IPS-15b (cell line): ENCODE results near the gene MBLAC1.

ENCODE experiments used
- H3K27me3 ChIP-seq: one replicate; pipeline ENCODE4 v1.6.1; 2013; ENCODE audit warnings: low read length; ENCODE audit not compliant: control insufficient read depth, insufficient read depth
- H3K36me3 ChIP-seq: one replicate; pipeline ENCODE4 v1.6.1; 2013; ENCODE audit warnings: low read length; ENCODE audit not compliant: control insufficient read depth, insufficient read depth
- H3K4me1 ChIP-seq: one replicate; pipeline ENCODE4 v1.6.1; 2013; ENCODE audit warnings: mild to moderate bottlenecking, low read length; ENCODE audit not compliant: control insufficient read depth, insufficient read depth
- H3K4me3 ChIP-seq: one replicate; pipeline ENCODE4 v1.5.1; 2013; ENCODE audit warnings: low read depth, low read length
- H3K9ac ChIP-seq: one replicate; pipeline ENCODE4 v1.6.1; 2013; ENCODE audit warnings: low read depth, mild to moderate bottlenecking, low read length
- H3K9me3 ChIP-seq: one replicate; pipeline ENCODE4 v1.6.1; 2013; ENCODE audit warnings: mild to moderate bottlenecking, low read length; ENCODE audit not compliant: control insufficient read depth, insufficient read depth

Gene MBLAC1

GRCh38 chr7:100101016-100101862 lies 25.5 kb upstream of the MBLAC1 start, which contains the start of the genes AP4M1 and MCM7:
Gene AP4M1 (plus strand): TSS chr7:100101643. CDS start chr7:100101715, 72 bp downstream.
Gene MCM7 (minus strand): TSS chr7:100101397. CDS start chr7:100101294, 103 bp downstream.
- H3K4me3 ChIP-seq, result peak within 1 kb of the TSS; percentile 94
- H3K4me1 ChIP-seq, result no peaks in the 10 kb centered on the region
- H3K9ac ChIP-seq, result peak within 1 kb of the TSS; percentile 99
- H3K9me3 ChIP-seq, result no peaks in the 10 kb centered on the region
- peaks cover 50% of the 10 kb centered on the region for H3K36me3 ChIP-seq
- no peaks in the 10 kb centered on the region for H3K27me3 ChIP-seq

- no peaks in the 10 kb centered on the region for H3K4me1 ChIP-seq
- no peak overlapping the region for H3K9ac ChIP-seq
- no peaks in the 10 kb centered on the region for H3K27me3 ChIP-seq
Observed at GRCh38 chr7:100102950-100103840, 23.6 kb upstream of the MBLAC1 start.

GRCh38 chr7:100105534-100105933 lies 21.2 kb upstream of the MBLAC1 start:
- Histone ChIP-seq H3K36me3 (peaks cover 42% of the 10 kb centered on the region), H3K9me3 (no peaks in the 10 kb centered on the region), H3K4me1 (no peaks in the 10 kb centered on the region), H3K9ac (no peak overlapping the region), H3K4me3 (no peak overlapping the region), H3K27me3 (no peaks in the 10 kb centered on the region)

More at GRCh38 chr7:100102950-100103840, 23.6 kb upstream of the MBLAC1 start:
- peak overlapping the region; percentile 94 for H3K4me3 ChIP-seq
- peaks cover 51% of the 10 kb centered on the region for H3K36me3 ChIP-seq
- H3K9me3 ChIP-seq, result no peaks in the 10 kb centered on the region

- peaks cover 51% of the 10 kb centered on the region for H3K36me3 ChIP-seq
- H3K27me3 ChIP-seq, result no peaks in the 10 kb centered on the region
- H3K4me3 ChIP-seq, result no peak overlapping the region
- H3K9ac ChIP-seq, result no peak overlapping the region
- no peaks in the 10 kb centered on the region for H3K4me1 ChIP-seq
- no peaks in the 10 kb centered on the region for H3K9me3 ChIP-seq
Observed at GRCh38 chr7:100106633-100107032, 20.1 kb upstream of the MBLAC1 start.

GRCh38 chr7:100107125-100107737 lies 19.5 kb upstream of the MBLAC1 start:
- H3K36me3 ChIP-seq, result peaks cover 56% of the 10 kb centered on the region
- no peaks in the 10 kb centered on the region for H3K4me1 ChIP-seq
- no peak overlapping the region for H3K9ac ChIP-seq
- H3K9me3 ChIP-seq, result no peaks in the 10 kb centered on the region
- H3K27me3 ChIP-seq, result no peaks in the 10 kb centered on the region
- no peak overlapping the region for H3K4me3 ChIP-seq

- H3K4me1 ChIP-seq, result no peaks in the 10 kb centered on the region
- no peak overlapping the region for H3K9ac ChIP-seq
- H3K36me3 ChIP-seq, result peaks cover 62% of the 10 kb centered on the region
- no peaks in the 10 kb centered on the region for H3K9me3 ChIP-seq
- no peaks in the 10 kb centered on the region for H3K27me3 ChIP-seq
- H3K4me3 ChIP-seq, result no peak overlapping the region
Observed at GRCh38 chr7:100107890-100108289, 18.9 kb upstream of the MBLAC1 start.

GRCh38 chr7:100109521-100110163 lies 17.1 kb upstream of the MBLAC1 start:
- Histone ChIP-seq H3K4me1 (no peaks in the 10 kb centered on the region), H3K4me3 (no peak overlapping the region), H3K9me3 (no peaks in the 10 kb centered on the region), H3K27me3 (no peaks in the 10 kb centered on the region), H3K9ac (no peak overlapping the region), H3K36me3 (peaks cover 65% of the 10 kb centered on the region)

GRCh38 chr7:100111156-100111555 lies 15.6 kb upstream of the MBLAC1 start:
- H3K27me3 ChIP-seq, result no peaks in the 10 kb centered on the region
- no peak overlapping the region for H3K4me3 ChIP-seq
- no peaks in the 10 kb centered on the region for H3K4me1 ChIP-seq
- H3K9ac ChIP-seq, result no peak overlapping the region
- peaks cover 58% of the 10 kb centered on the region for H3K36me3 ChIP-seq
- H3K9me3 ChIP-seq, result no peaks in the 10 kb centered on the region

- Histone ChIP-seq H3K36me3 (peaks cover 52% of the 10 kb centered on the region), H3K4me3 (no peak overlapping the region), H3K4me1 (no peaks in the 10 kb centered on the region), H3K27me3 (no peaks in the 10 kb centered on the region), H3K9ac (no peak overlapping the region), H3K9me3 (no peaks in the 10 kb centered on the region)
Observed at GRCh38 chr7:100111914-100112313, 14.9 kb upstream of the MBLAC1 start.

GRCh38 chr7:100115026-100115425 lies 11.7 kb upstream of the MBLAC1 start:
- no peaks in the 10 kb centered on the region for H3K9me3 ChIP-seq
- H3K4me1 ChIP-seq, result no peaks in the 10 kb centered on the region
- no peak overlapping the region for H3K9ac ChIP-seq
- H3K27me3 ChIP-seq, result no peaks in the 10 kb centered on the region
- H3K4me3 ChIP-seq, result no peak overlapping the region
- peaks cover 33% of the 10 kb centered on the region for H3K36me3 ChIP-seq
